ENCODE results near the gene MS4A6A.
"Not testable (repeated sequence)": the region's sequence is repeated elsewhere in the genome, so short reads cannot be mapped to it uniquely, and the experiment has no call there.

Gene MS4A6A

DNA sequence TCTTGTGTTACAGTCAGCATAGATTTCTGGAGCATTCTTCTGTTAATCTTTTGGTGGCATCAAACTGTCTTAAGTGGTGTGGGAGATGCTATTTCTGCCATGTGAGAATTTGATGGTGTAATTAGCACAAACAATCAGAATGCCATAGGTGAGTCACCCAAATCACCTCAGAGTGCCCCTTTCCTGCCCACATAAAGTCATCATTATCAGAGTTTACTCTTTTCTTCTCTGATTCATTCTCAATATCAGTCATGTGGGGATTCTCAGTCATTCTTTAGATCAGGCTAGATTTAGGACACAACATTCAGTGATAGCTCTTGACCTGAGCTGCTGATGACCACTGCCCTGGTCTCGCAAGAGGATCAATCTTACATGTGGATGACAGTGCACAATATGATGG, 23.7 kb upstream of the MS4A6A start:
- no peaks in the 10 kb centered on the region for H3K27me3 ChIP-seq (ENCODE audit: control insufficient read depth, insufficient read depth, low read length, poor library complexity, severe bottlenecking)
- H3K4me1 ChIP-seq (ENCODE audit: control insufficient read depth, insufficient read depth, low read length) = no peaks in the 10 kb centered on the region
- WGBS, 2 experiments = 92 to 100% methylated on average over 1 of the region's 1 CpG
- no peak overlapping the region for H3K4me3 ChIP-seq (ENCODE audit: insufficient read depth, low read depth, low read length)
- H3K27ac ChIP-seq (ENCODE audit: insufficient read depth, low read depth, low read length, poor library complexity, severe bottlenecking) = no peak overlapping the region
- no peaks in the 10 kb centered on the region for H3K36me3 ChIP-seq (ENCODE audit: control insufficient read depth, insufficient read depth, low read length)
- H3K9me3 ChIP-seq (ENCODE audit: control insufficient read depth, low read length) = peaks cover 3% of the 10 kb centered on the region

GRCh38 chr11:60204922-60205321, 22.0 kb upstream of the MS4A6A start:
- Histone ChIP-seq H3K27ac (ENCODE audit: insufficient read depth, low read depth, low read length, poor library complexity, severe bottlenecking) (no peak overlapping the region), H3K9me3 (ENCODE audit: control insufficient read depth, low read length) (peaks cover 3% of the 10 kb centered on the region), H3K36me3 (ENCODE audit: control insufficient read depth, insufficient read depth, low read length) (no peaks in the 10 kb centered on the region), H3K4me1 (ENCODE audit: control insufficient read depth, insufficient read depth, low read length) (no peaks in the 10 kb centered on the region), H3K4me3 (ENCODE audit: insufficient read depth, low read depth, low read length) (no peak overlapping the region), H3K27me3 (ENCODE audit: control insufficient read depth, insufficient read depth, low read length, poor library complexity, severe bottlenecking) (no peaks in the 10 kb centered on the region)
- WGBS, 2 experiments = 91 to 100% methylated on average over 4 of the region's 4 CpGs

DNA sequence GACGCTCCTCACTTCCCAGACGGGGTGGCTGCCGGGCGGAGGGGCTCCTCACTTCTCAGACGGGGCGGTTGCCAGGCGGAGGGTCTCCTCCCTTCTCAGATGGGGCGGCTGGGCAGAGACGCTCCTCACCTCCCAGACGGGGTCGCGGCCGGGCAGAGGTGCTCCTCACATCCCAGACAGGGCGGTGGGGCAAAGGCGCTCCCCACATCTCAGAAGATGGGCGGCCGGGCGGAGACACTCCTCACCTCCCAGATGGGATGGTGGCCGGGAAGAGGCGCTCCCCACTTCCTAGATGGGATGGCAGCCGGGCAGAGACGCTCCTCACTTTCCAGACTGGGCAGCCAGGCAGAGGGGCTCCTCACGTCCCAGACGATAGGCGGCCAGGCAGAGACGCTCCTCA, 18.5 kb upstream of the MS4A6A start:
- H3K27ac ChIP-seq (ENCODE audit: insufficient read depth, low read depth, low read length, poor library complexity, severe bottlenecking); H3K4me1 ChIP-seq (ENCODE audit: control insufficient read depth, insufficient read depth, low read length); H3K36me3 ChIP-seq (ENCODE audit: control insufficient read depth, insufficient read depth, low read length); H3K4me3 ChIP-seq (ENCODE audit: insufficient read depth, low read depth, low read length); H3K27me3 ChIP-seq (ENCODE audit: control insufficient read depth, insufficient read depth, low read length, poor library complexity, severe bottlenecking); H3K9me3 ChIP-seq (ENCODE audit: control insufficient read depth, low read length): not testable (repeated sequence)
- WGBS, 2 experiments = 92 to 97% methylated on average over 19 to 20 of the region's 26 CpGs

DNA sequence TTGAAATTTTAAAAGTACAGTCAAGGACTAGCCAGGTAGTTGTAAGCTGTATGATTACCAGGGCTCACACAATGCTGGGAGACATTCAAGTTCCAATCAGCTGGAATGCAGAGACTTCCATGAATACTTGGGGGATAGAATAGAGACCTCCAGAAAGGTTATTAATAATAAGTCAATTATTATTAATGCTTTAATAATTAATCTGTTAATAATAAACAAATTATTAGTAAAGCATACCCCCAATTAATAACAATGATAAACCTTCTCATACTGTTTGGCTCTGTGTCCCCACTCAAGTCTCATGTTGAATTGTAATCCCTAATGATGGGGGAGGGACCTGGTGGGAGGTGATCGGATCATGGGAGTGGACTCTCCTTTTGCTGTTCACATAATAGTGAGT, 14.6 kb upstream of the MS4A6A start:
- H3K4me1 ChIP-seq (ENCODE audit: control insufficient read depth, insufficient read depth, low read length) = no peaks in the 10 kb centered on the region
- 100% methylated on average over 1 of the region's 1 CpG; no CpG with 5 or more reads in 1 of the 2 experiments for WGBS, 2 experiments

GRCh38 chr11:60195923-60196368, 13.1 kb upstream of the MS4A6A start:
- H3K36me3 ChIP-seq (ENCODE audit: control insufficient read depth, insufficient read depth, low read length) = no peaks in the 10 kb centered on the region
- no peaks in the 10 kb centered on the region for H3K4me1 ChIP-seq (ENCODE audit: control insufficient read depth, insufficient read depth, low read length)
- no peaks in the 10 kb centered on the region for H3K9me3 ChIP-seq (ENCODE audit: control insufficient read depth, low read length)
- no peak overlapping the region for H3K4me3 ChIP-seq (ENCODE audit: insufficient read depth, low read depth, low read length)
- no peaks in the 10 kb centered on the region for H3K27me3 ChIP-seq (ENCODE audit: control insufficient read depth, insufficient read depth, low read length, poor library complexity, severe bottlenecking)
- H3K27ac ChIP-seq (ENCODE audit: insufficient read depth, low read depth, low read length, poor library complexity, severe bottlenecking) = no peak overlapping the region
- 95 to 96% methylated on average over 4 of the region's 4 CpGs for WGBS, 2 experiments

More for the DNA sequence above, 14.6 kb upstream of the MS4A6A start:
- Histone ChIP-seq H3K27me3 (ENCODE audit: control insufficient read depth, insufficient read depth, low read length, poor library complexity, severe bottlenecking) (no peaks in the 10 kb centered on the region), H3K36me3 (ENCODE audit: control insufficient read depth, insufficient read depth, low read length) (no peaks in the 10 kb centered on the region), H3K4me3 (ENCODE audit: insufficient read depth, low read depth, low read length) (no peak overlapping the region), H3K27ac (ENCODE audit: insufficient read depth, low read depth, low read length, poor library complexity, severe bottlenecking) (no peak overlapping the region), H3K9me3 (ENCODE audit: control insufficient read depth, low read length) (peaks cover 2% of the 10 kb centered on the region)

GRCh38 chr11:60194511-60194910, 11.6 kb upstream of the MS4A6A start:
- no peaks in the 10 kb centered on the region for H3K27me3 ChIP-seq (ENCODE audit: control insufficient read depth, insufficient read depth, low read length, poor library complexity, severe bottlenecking)
- 59 to 67% methylated on average over 3 of the region's 3 CpGs for WGBS, 2 experiments
- no peaks in the 10 kb centered on the region for H3K9me3 ChIP-seq (ENCODE audit: control insufficient read depth, low read length)
- no peak overlapping the region for H3K4me3 ChIP-seq (ENCODE audit: insufficient read depth, low read depth, low read length)
- no peaks in the 10 kb centered on the region for H3K4me1 ChIP-seq (ENCODE audit: control insufficient read depth, insufficient read depth, low read length)
- H3K36me3 ChIP-seq (ENCODE audit: control insufficient read depth, insufficient read depth, low read length) = no peaks in the 10 kb centered on the region
- H3K27ac ChIP-seq (ENCODE audit: insufficient read depth, low read depth, low read length, poor library complexity, severe bottlenecking) = no peak overlapping the region

DNA sequence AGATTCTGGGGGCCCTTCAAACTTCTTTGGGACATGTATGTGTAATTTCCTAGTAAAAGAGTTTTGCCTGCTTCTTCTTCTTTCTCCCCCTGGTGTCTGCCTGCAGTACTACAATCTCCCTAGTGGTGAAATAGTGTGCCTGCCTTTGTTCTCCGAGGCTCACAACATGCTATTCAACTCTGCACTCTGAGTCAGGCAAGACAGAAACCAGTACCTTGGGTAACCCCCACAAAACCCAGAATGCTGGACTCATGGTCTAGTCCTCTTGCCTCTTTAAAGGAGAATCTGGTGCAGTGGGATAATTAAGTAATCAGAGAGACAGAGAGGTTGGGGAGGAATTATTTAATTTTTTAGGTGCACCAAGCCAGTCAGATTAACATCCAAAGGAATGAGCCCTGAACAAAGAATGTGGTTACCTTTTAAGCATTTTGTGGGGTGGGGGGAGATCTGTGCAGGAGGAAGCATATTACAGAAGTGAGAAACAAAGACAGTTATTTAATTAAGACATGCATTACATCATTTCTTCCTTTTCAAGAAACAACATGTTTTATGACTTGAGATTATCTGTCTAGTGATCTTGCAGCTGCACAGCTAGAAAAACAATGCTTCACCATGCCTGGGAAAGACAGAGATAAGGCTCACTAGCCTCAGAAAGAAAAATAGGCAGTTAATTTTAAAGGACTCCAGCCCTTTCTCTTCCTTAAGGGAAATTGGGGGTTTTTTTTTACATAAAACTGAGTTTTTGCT, 11.0 kb upstream of the MS4A6A start:
- Histone ChIP-seq H3K4me1 (ENCODE audit: control insufficient read depth, insufficient read depth, low read length) (no peaks in the 10 kb centered on the region), H3K4me3 (ENCODE audit: insufficient read depth, low read depth, low read length) (no peak overlapping the region), H3K9me3 (ENCODE audit: control insufficient read depth, low read length) (no peaks in the 10 kb centered on the region), H3K27ac (ENCODE audit: insufficient read depth, low read depth, low read length, poor library complexity, severe bottlenecking) (no peak overlapping the region), H3K36me3 (ENCODE audit: control insufficient read depth, insufficient read depth, low read length) (no peaks in the 10 kb centered on the region), H3K27me3 (ENCODE audit: control insufficient read depth, insufficient read depth, low read length, poor library complexity, severe bottlenecking) (no peaks in the 10 kb centered on the region)
- WGBS, 2 experiments = 40 to 52% methylated on average over 1 of the region's 1 CpG

DNA sequence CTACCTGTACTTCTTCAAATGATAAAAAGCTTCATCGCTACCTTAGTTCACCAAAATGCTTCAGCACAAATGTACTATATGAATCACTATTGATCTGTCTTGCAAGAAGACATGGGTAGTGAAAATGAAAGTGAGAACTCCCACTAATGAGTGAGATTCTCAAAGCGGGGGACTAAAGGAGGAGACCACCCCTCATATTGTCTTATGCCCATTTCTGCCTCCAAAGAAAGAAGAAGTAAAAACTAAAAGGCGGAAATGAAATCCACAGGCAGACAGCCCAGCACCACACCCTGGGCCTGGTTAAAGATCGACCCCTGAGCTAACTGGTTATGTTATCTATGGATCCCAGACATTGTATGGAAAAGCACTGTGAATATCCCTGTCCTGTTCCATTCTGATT, 9.7 kb upstream of the MS4A6A start:
- H3K4me3 ChIP-seq (ENCODE audit: insufficient read depth, low read depth, low read length); H3K36me3 ChIP-seq (ENCODE audit: control insufficient read depth, insufficient read depth, low read length); H3K9me3 ChIP-seq (ENCODE audit: control insufficient read depth, low read length); H3K27me3 ChIP-seq (ENCODE audit: control insufficient read depth, insufficient read depth, low read length, poor library complexity, severe bottlenecking); H3K27ac ChIP-seq (ENCODE audit: insufficient read depth, low read depth, low read length, poor library complexity, severe bottlenecking); H3K4me1 ChIP-seq (ENCODE audit: control insufficient read depth, insufficient read depth, low read length): not testable (repeated sequence)
- 88 to 94% methylated on average over 3 of the region's 4 CpGs for WGBS, 2 experiments

DNA sequence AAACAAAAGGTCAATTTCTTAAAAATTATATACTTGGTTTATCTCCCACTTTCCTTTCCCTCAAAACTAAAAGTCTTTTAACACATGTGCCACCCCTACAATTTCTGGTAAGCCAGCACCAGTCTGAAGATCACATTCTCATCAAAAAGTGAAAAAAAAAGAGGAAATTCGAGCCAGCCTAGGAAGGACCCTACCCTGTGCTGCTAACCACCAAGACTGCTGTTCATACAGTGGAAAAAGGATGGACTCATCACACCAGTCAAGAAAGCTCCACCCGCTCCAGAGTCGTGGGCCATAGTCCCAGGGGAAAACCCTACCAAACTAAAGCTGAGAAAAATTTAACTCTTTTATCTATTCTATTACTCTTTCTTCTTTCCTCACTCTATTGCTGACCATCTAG, 5.6 kb upstream of the MS4A6A start:
- not testable (repeated sequence) for H3K36me3 ChIP-seq (ENCODE audit: control insufficient read depth, insufficient read depth, low read length); H3K9me3 ChIP-seq (ENCODE audit: control insufficient read depth, low read length); H3K27me3 ChIP-seq (ENCODE audit: control insufficient read depth, insufficient read depth, low read length, poor library complexity, severe bottlenecking); H3K4me3 ChIP-seq (ENCODE audit: insufficient read depth, low read depth, low read length); H3K27ac ChIP-seq (ENCODE audit: insufficient read depth, low read depth, low read length, poor library complexity, severe bottlenecking)
- H3K4me1 ChIP-seq (ENCODE audit: control insufficient read depth, insufficient read depth, low read length) = peaks cover 12% of the 10 kb centered on the region
- WGBS, 2 experiments = 76 to 84% methylated on average over 3 of the region's 3 CpGs

- not testable (repeated sequence) for H3K4me3 ChIP-seq (ENCODE audit: insufficient read depth, low read depth, low read length); H3K36me3 ChIP-seq (ENCODE audit: control insufficient read depth, insufficient read depth, low read length); H3K9me3 ChIP-seq (ENCODE audit: control insufficient read depth, low read length); H3K27me3 ChIP-seq (ENCODE audit: control insufficient read depth, insufficient read depth, low read length, poor library complexity, severe bottlenecking); H3K27ac ChIP-seq (ENCODE audit: insufficient read depth, low read depth, low read length, poor library complexity, severe bottlenecking)
- 93 to 99% methylated on average over 2 of the region's 2 CpGs for WGBS, 2 experiments
- peaks cover 12% of the 10 kb centered on the region for H3K4me1 ChIP-seq (ENCODE audit: control insufficient read depth, insufficient read depth, low read length)
These were observed 3.2 kb upstream of the MS4A6A start for GRCh38 chr11:60186128-60186527.

DNA sequence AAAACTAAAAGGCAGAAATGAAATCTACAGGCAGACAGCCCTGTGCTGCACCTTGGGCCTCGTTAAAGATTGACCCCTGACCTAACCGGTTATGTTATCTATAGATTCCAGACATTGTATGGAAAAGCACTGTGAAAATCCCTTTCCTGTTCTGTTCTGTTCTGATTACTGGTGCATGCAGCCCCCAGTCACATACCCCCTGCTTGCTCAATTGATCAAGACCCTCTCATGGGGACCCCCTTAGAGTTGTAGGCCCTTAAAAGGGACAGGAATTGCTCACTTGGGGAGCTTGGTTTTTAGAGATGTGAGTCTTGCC, 2.6 kb upstream of the MS4A6A start:
- H3K4me3 ChIP-seq (ENCODE audit: insufficient read depth, low read depth, low read length); H3K27ac ChIP-seq (ENCODE audit: insufficient read depth, low read depth, low read length, poor library complexity, severe bottlenecking); H3K36me3 ChIP-seq (ENCODE audit: control insufficient read depth, insufficient read depth, low read length); H3K9me3 ChIP-seq (ENCODE audit: control insufficient read depth, low read length); H3K27me3 ChIP-seq (ENCODE audit: control insufficient read depth, insufficient read depth, low read length, poor library complexity, severe bottlenecking): not testable (repeated sequence)
- peaks cover 12% of the 10 kb centered on the region for H3K4me1 ChIP-seq (ENCODE audit: control insufficient read depth, insufficient read depth, low read length)
- WGBS, 2 experiments = 91 to 95% methylated on average over 2 of the region's 2 CpGs

Measured in ectodermal cell (in vitro differentiated cells).